Stimulated activated CD4-positive, alpha-beta T cell treated with anti-CD3 and anti-CD28 coated beads, Interleukin-2, amount 100 ng/mL, for 24 hours (primary cell): Measurements from ENCODE around the gene MTSS2.

Experiments
- DNase-seq, 2 donors: peaks; one replicate each; pipeline ENCODE4 v3.0.0-alpha.2; 2020

Gene MTSS2

DNA sequence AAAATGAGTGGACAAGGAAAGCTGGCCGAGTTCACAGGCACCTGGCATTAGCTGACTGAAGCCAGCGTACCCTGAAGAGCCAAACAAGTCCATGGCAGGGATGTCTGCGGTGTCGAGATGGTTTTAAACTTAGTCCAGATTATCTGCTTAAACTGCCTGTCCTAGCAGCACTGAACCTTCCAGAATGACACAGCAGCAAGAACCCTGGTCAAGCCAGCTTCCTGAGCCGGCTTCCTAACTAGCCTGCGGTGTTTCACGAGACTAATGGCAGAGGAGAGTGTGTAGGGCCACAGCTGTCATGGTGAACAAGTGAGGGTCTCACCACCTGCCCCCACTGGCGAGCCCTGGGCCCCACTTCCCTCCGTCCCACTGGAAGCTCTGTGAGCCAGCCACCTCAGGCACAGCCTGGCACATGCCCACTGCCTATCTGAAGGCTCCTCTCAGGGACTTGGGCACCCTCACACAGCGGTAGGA is 28.8 kb upstream of the MTSS2 start:
- no peak for DNase-seq

DNA sequence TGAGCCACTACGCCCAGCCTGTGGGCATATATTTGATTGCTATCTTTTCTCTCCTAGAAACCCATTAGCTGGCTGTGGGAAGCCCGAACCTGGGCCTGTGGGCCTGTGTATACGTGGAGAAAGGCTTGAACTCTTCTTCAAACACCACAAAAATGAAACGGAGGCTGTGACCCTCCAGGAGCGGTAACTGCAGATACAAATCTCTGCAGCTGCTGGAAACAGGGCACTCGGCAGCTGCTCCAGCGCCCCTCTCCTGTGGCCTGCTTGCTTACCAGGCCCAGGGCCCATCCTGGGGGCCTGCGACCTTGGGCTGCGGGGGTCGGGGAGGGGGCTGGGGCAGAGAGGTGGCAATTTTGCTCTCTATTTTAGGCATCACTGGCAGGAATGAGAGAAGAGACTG is 28.0 kb upstream of the MTSS2 start:
- no peak for DNase-seq

DNA sequence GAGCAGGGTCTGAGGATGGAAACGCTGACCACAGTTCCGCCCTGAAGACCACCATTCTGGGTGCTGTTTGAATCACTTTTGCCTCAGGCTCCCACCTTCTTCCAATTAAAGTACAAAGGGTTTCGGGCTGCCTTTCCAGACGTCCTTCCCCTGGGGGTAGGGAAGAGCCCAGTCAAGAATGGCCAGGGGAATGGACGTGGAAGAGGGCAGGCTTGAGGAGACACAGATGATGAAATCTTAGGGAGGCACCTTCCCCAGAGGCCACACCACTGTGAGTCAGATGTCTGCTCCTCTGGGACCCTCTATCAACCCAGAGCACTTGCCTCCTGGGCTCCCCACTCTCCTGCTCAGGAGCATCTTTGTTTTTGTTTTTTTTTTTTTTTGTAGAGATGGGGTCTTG is 27.5 kb upstream of the MTSS2 start:
- no peak for DNase-seq

DNA sequence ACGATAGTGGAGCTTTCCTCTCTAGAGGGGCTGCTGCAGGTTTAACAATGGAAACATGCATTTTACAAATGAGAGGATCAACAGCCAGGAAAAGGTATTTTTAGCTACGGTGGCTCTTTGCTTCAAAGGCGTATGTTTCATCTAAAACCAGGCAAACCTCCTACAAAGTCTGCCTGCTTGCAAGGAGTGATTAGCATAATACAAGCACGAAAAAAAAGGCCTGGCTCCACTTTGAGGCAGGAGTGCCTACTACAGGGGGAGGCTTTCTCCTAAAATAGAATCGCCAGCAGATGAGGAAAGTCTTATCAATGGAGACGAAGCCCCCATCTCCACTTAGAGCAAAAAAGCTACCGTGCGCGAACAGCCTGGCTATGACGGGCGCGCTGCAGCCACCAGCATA is 27.1 kb upstream of the MTSS2 start:
- no peak for DNase-seq

DNA sequence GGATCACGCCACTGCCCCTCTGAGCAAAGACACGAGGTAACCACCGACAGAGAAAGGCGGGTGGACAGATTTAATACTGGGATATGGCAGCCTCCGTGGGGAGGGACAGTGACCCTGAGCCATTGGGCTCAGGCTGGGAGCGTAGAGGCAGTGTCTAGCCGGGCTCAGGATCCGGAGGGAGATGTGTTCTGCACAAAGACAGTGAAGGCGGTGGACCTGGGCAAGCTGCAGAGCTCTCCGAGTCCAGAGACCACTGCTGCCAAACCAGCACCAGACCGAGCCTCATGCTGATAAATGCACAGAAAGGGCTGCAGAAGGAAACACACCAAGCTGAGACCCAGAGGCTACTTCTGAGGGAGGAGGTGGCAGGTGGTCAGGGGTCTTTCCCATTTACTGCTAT is 26.5 kb upstream of the MTSS2 start:
- no peak for DNase-seq

DNA sequence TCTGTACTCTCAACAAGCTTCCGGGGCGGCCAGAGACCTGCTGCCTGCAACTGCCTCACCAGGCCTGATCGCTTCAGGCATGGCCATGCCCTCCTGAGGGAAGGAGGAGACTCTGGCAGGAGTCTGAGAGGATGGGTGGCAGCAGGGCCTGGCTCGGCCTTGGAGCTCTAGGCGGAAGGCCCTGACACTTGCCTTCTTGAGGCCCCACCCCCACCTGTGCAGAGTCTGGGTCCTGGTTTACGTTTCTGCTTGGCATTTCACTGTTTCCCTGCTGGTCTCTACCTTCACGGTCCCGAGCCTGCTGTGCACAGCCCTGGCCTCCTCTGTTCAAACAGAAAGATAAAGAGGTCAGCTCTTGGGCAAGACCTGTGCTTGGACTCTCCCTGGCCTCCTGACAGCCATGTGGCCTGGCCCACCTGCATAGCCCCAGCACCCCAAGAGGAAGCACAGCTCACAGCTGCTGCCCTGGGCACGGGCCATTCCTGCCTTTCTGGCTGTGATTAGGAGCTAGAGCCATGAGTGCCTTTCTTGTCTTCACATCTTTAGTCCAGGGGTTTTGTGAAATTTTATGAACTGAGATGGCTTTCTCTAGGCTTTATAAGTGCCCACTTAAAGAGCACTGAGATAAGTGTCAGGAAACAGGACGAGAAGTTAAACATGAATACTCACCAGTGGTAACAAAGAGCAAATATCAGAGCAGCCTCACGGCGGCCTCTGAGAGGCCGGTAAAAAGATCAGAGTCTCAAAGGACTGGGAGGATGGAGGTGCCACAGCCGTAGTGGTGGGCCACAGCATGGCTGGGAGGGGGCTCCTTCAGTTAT is 25.6 kb upstream of the MTSS2 start:
- DNase-seq: no peak

DNA sequence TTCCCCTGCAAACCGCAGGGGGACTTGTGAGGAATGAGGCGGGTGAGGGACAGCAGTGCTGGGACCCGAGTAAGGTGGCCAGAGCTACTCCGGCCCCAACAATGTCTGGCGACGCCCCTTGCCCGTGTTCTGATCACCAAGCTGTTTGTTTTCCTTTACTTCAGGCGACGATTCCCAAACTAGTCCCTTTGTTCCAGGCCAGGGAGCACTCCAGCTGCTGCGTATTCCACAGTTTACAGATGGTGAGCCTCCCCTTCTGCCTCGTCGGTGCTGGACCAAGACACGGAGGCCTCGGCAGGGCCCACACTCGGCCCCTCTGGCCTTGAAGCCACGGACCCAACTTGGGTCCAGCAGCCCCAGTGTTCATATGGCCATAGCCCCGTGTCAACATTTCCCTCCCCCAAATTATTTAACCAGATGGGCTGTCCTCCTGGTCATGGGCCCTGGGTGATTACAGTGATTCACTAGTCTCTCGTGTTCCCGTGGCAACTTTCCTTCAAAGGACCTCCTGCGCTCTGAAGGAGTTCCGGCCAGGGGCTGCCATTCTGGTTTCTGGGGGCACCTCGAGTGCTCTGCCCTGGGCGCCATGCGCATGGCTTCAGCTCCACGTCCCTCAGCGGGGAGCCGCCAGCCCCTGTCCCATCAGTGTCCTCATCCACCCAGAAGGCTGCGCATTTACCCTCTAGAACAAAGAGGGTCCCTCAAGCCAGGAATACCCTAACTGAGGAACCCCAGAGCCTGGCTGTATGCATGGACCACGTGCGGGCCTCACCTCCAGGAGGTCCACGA is 24.8 kb upstream of the MTSS2 start:
- DNase-seq: no peak

DNA sequence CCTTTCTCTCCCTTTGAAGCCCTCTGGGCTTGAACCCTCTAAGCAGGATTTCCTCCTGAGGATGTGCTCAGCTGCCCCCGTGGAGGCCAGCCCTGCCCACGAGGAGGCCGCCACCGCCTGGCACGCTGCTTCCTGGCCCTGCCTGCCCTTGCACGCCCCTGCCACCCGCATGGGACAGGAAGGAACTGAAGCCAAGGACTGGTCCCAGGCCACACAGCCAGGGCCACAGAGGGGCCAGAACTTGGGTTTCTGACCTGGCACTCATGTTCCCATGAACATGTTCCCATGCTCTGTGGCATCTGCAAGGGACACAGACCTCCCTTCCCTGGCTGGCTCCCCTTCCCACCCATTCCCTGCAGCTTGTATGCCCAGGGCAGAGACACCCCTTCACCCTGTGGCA is 24.1 kb upstream of the MTSS2 start:
- DNase-seq: no peak

DNA sequence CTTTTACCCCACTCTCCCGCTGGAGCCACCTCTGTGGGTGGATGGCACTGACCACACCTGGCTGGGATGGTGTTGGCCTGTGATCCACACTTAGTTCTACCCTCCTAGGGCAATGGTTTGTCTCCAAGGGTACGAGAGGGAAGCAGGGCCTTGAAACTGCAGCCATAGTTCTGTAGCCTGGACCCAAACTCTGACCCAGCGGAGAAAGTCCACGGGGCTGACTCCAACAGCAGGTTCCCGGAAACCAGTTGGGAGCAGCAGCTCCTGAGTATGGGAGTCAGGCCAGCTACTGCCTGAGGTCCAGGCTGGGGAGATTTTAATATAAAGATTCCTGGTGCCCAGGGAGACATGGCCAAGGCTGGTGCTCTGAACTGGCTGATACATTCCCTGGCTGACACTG is 23.6 kb upstream of the MTSS2 start:
- no peak for DNase-seq

DNA sequence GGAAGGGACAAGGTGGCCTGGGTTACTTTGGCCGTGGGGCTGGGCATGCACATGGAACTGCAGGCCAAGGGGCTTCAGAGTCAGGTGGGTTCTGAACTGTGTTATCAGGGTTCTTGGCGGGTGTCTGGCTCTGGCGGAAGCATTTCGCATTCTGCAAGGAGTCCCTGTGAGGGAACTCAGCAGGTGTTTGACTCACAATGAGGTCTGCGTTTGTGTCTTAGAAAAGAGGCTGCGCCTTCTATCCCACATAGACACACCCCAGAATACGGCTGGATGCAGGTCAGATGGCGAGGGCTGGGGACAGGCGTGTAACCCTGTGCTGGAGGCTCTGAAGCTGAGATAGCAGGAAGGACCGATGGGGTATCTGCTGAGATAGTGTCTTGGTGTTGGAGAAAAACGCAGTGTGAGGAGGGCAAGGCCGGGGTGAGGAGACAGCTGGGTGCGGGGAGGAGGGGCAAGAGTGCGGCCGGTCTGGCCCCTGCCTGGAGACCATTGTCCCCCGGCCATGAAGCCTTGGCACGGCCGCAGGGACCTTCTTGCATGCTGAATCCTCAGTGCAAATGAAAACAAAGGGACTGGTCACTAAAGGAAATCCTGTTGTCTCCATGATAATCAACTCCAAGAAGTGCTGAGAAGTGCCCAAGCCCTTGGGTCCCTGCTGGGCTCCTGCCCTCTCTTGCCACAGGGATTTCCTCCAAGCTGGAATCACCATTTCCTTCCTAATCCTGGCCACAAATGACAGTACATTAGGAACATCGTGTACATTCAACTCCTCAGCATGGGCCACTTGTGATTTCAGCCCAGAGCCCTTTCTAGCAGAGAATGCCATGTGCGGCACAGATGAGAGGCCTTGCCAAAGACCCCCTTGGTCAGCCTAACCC is 22.8 kb upstream of the MTSS2 start:
- no peak for DNase-seq

DNA sequence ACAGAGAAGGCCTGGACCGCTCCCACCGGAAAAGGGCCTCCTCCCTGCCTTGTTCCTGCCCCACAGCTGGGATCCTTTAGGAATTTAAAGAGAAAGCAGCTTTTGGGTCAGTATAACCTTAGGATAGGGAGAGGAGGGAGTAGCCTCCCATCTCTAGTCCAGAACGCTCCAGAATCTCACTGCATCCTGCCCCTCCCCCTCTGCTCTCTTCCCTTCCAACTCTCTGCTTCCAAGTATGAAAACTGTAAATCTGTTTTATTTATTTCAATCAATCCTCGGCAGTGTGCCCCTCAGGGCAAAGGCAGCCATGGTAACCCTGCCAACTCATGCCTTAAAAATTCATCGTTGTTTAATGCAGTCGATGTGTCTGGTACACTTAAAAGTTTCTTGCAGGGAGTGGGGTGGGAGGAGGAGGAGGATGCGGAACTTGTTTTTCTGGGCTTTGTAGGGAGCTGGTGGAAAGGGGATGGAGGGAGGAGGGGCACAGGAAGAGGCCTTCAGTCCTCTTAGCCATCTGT is 21.2 kb upstream of the MTSS2 start:
- no peak for DNase-seq

DNA sequence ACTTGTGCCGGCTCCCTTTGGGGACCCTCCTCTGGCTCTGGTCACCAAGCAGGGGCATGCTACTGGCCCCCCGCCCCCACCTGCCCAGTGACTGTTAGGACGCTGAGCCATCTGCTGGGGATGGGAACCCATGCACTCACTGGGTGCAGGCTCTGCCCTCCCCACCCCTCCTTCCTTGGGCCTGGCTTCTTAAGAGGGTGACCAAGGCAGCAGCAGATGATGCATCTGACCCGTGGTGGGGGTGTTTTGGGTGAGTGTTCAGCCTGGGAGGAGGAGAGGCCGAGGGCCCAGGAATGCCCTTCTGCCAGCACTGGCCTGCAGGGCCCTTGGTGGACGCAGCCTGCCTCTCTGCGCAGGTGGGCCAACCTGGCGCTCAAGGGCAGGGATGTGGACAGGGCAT is 19.2 kb upstream of the MTSS2 start:
- no peak for DNase-seq

DNA sequence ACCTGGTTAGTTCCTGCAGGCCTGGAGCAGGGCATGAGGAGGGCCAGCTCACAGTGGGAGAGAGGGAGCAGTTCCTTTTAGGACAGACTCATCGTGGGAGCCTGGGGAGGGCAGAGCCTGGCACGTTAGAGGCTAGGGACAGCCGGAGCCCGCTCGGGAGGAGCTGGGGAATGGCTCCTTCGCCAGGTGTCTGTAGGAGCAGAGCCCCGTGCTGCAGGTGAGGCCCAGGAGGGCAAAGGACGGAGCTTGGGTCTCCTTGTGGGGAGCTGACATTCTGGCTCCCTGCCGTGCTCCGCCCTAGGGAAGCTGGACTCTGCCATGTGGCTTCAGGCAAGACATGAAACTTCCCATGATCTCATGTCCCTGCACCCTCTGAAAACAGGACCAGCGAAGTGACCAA is 18.7 kb upstream of the MTSS2 start:
- no peak for DNase-seq

DNA sequence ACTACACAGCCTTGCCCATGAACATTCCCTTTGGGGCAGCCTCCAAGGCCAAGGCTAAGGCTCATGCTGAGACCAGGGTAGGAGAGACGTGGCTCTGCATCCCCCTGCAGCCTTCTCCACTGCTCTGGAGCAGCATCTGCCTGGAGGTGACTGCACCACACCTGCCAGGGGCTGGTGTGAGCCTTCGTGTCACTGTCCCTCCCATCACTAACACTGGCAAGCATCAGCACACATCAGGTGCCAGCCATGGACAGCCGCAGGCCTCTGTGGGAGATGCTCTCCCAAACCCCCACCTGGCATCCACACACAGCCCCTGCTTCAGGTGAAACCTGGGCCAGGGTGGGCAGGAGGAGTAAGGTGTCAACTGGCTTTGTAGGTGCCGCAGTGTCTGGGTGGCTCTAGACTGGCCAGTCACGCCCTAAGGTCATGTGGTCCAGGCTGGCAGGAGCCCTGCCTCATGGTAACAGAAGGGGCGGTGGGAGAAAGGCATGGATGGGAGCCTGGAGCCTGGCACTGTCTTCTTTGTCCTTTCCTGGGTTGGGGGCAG is 18.1 kb upstream of the MTSS2 start:
- no peak for DNase-seq

DNA sequence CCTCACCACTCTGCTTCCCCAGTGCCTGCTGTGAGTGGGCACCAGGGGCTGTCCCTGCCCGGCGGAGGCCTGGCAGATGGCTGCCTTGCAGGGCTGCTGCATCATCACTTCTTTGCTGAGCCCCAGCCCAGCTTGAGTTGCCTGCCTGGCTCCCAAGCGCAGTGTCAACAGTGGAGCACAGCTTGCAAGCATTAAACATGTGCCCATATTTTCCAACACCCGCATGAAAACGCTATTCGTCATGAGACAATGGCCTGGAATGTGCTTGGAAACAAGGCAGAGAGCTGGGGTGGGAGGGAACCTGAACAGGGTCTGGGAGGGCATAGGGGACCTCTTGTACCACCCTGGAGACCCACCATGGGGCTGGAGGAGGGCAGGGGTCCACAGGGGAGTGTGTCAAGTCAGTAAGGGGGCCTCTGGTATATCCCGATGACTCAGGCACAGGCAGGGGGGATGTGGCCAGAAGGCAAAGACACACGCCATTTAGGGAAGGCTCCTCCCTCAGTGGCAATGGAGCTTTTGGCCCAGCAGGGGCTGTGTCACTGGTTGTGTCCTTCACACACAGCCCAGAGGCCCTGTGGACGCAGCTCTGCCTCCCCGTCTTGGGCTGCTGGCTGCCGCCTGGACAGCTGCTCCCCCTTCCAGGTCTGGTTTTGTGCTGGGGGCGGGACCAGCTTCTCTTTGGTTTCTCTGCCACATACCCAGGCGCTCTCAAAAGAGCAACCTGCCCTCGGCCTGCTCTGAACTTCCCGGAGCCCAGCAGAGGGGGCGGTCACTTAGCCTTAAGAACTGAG is 17.4 kb upstream of the MTSS2 start:
- no peak for DNase-seq

DNA sequence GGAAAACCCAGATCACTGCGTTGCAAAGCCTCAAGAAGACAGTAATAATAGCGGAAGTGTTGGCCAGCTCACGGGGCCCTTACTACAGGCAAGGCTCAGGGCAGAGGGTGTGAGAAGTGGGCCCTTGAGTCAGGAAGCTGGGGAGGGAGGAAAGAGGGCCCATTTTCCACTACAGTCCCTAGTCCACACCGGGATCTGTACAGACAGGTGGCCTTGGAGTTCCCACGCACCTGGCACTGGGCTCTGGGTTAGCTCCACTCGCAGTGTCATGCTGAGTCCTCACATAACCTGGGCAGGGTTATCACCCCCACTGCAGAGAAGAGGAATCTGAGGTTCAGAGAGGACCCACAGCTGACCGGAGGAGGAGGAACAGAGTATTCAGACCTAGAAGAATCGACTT is 16.8 kb upstream of the MTSS2 start:
- DNase-seq: no peak

DNA sequence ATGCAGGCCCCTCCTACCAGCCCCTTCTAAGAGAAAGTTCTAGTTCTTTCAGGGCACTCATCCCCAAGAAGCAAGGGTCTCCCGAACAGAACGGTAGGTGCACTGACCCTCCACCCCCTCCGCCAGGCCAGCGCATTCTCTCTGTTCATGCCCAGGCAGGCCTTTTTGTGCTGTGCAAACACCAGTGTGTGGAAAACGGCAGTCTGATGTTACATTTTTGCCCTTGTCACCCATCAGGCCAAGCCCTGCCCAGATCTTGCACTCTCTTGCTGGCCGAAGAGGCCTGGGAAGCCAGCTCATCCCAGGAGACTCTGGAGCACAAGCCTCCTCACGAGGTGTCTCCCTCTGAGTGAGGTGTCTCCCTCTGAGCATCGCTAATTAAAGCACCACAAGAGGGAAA is 16.1 kb upstream of the MTSS2 start:
- DNase-seq: no peak

DNA sequence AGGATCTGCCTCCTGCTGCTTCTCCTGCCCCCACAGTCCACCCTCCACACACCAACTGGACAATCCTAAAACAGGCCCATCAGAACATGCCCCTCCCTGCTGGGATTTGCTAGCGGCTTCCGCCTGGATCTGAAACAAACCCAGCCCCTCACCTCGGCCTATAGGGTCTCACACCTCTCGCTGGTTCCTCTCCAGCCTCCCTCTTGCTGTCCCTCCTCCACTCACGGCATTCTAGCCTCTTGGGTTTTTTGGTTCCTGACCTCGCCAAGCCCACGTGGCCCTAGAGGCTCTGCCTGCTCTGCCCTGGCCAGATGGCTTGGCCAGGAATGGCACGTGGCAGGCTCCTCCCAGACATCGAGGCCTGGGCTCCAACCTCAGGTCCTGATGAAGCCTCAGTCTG is 15.7 kb upstream of the MTSS2 start:
- DNase-seq: no peak

DNA sequence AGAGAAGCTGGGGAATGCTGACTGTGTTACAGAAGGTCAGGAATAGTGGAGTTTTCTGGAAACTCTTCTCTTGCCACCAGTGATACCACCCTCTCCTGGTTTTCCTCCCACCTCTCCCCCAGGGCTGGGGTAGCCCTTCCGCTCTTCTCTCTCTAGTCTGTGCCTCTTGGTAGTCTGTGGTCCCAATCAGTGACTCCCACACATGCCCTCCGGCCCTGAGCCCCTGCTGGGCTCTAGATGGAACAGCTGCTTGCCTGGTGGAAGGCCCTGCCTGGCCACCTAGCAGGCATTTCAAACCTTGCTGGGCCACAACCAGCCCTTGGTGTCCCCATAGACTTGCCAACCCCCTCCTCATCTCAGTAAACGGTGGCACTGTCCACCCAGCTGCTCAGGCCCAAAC is 15.2 kb upstream of the MTSS2 start:
- no peak for DNase-seq

DNA sequence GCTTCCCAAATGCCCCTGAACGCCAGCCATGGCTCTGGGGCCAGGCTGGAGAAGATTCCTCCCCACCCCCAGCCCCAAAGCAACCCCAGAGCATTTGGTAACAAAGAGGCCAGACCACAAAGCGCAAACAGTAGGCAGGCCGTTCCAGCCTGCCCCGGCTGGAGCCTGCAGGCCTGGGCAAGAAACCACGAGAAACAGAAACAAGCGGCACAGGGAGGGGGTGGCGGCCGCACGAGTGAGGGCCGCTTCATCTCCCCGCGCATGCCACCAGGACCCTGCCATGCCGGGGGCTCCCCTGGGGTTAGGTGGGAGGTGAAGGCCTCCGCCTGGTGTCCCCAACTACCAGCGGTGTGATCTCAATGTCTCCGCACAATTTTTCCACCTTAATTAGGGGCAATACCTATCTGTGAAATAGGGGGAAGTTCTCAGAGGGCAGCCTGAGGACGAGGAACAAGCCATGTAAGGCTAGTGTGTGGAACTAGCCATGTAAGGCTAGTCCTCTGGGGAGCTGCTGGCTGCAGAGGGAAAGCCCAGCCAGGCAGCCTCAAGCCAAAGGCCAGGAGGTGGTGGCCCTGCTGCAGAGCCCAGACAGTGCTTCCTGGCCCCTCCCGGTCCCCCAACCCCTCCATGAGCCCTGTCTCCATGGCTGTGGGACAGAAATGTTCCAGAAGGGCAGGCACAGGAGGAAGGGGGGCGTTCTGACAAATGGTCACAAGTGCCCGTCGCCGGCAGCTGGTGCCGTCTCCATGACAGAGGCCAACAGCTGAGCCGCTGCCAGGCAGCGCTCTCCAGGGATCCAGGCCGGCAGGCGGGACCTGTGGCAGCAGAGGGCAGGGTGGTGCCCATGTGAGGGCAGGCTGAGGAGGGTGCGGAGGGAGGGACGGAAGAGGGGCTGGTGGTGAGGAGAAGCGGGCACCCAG is 14.5 kb upstream of the MTSS2 start:
- DNase-seq: no peak

DNA sequence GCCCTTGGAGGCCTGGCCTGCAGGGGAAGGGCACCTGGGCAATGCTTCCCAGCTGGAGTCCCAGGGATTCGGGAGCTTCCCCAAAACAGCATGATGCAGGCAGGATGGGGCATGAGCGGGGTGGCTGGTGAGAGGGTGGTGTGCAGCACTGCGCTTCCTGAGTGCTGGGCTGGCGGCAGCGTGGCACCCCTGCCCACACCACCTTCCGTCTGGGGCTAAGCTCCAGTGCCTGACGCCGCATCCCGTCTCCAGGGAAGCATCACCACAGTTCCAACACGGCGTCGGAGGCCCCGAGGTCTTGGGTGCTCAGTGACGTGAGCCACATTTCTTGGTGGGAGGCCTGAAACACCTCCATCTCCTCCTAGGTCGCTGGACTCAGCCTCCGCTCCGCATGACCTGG is 13.8 kb upstream of the MTSS2 start:
- no peak for DNase-seq
